Ishikawa (cell line): ENCODE results near the gene CIAPIN1.

Source experiments
- CEBPB ChIP-seq: IDR thresholded peaks from 2 replicates; pipeline ENCODE4 v1.6.1; 2012
- CREB1 ChIP-seq: IDR thresholded peaks from 2 replicates; pipeline ENCODE4 v1.6.1; 2012; ENCODE audit warnings: low read depth
- EGR1 ChIP-seq: IDR thresholded peaks from 2 replicates; pipeline ENCODE4 v1.6.1; 2012
- EP300 ChIP-seq: IDR thresholded peaks from 2 replicates; pipeline ENCODE4 v1.6.1; 2012; ENCODE audit warnings: borderline replicate concordance
- FOXM1 ChIP-seq: IDR thresholded peaks from 2 replicates; pipeline ENCODE4 v1.6.1; 2012; ENCODE audit warnings: low read depth, borderline replicate concordance
- NFIC ChIP-seq: IDR thresholded peaks from 2 replicates; pipeline ENCODE4 v1.6.1; 2012
- RAD21 ChIP-seq: IDR thresholded peaks from 2 replicates; pipeline ENCODE4 v1.6.1; 2012; ENCODE audit warnings: low read depth
- TAF1 ChIP-seq: IDR thresholded peaks from 2 replicates; pipeline ENCODE4 v1.6.1; 2012; ENCODE audit warnings: low read depth, mild to moderate bottlenecking
- TCF12 ChIP-seq: IDR thresholded peaks from 2 replicates; pipeline ENCODE4 v1.6.1; 2012; ENCODE audit warnings: low read depth
- TEAD4 ChIP-seq: IDR thresholded peaks from 2 replicates; pipeline ENCODE4 v1.6.1; 2012
- YY1 ChIP-seq: IDR thresholded peaks from 2 replicates; pipeline ENCODE4 v1.6.1; 2012; ENCODE audit warnings: low read depth
- ZBTB7A ChIP-seq: IDR thresholded peaks from 2 replicates; pipeline ENCODE4 v1.6.1; 2012; ENCODE audit warnings: low read depth
- TF ChIP-seq, protein P1 (sequence below): IDR thresholded peaks from 2 replicates; pipeline ENCODE4 v1.6.1; 2012
- TF ChIP-seq, protein P2 (sequence below): IDR thresholded peaks from 2 replicates; pipeline ENCODE4 v1.6.1; 2012
- TF ChIP-seq, protein P3 (sequence below): IDR thresholded peaks from 2 replicates; pipeline ENCODE4 v1.6.1; 2012; ENCODE audit warnings: low read depth, mild to moderate bottlenecking

CIAPIN1 gene

DNA sequence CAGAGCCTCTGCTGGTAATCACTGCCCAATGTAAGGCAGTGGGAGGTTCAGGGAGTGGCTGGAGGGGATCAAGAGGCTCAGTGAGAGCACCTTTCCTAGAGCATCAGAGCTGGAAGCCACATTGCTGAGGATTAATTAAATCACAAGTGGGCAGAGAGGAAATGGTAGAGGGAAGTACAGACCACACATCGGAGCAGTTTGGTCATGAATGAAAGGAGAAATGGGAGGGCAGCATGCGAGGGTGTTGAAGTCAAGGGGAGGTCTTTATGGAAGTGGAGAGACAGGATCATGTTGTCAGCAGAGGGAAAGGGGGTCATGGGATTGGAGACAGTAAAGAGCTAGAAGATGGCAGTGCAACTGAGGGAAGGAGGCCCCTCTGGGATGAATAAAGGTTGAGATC lies 40.3 kb downstream of the CIAPIN1 start:
- no peak for TF ChIP-seq TCF12
- TF ChIP-seq, protein P1, sequence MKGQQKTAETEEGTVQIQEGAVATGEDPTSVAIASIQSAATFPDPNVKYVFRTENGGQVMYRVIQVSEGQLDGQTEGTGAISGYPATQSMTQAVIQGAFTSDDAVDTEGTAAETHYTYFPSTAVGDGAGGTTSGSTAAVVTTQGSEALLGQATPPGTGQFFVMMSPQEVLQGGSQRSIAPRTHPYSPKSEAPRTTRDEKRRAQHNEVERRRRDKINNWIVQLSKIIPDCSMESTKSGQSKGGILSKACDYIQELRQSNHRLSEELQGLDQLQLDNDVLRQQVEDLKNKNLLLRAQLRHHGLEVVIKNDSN: no peak
- TF ChIP-seq EP300: no peak
- TF ChIP-seq NFIC: no peak
- no peak for TF ChIP-seq FOXM1
- TF ChIP-seq EGR1: no peak
- no peak for TF ChIP-seq CEBPB
- TF ChIP-seq TAF1: no peak
- TF ChIP-seq TEAD4: no peak
- TF ChIP-seq, protein P2, sequence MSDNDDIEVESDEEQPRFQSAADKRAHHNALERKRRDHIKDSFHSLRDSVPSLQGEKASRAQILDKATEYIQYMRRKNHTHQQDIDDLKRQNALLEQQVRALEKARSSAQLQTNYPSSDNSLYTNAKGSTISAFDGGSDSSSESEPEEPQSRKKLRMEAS: no peak
- no peak for TF ChIP-seq YY1

DNA sequence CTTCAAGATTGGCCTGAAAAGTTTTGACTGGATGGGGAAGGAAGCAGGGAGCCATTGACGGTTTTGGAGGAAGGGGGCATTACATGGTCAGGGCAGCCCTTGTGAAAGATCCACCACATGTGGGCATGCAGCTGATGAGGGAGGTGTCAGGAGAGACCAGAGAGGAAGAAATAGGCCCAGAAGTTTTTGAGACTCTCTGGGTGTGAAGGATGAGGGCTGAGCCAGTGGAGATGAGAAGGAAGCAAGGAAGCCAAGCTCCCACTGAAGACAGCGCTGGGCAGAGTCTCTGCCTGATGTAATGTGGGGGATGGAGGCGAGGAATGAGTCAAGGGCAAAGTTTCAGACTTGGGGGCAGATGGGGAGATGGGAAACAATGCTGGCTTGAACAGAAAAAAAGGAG lies 42.1 kb downstream of the CIAPIN1 start:
- TF ChIP-seq NFIC: no peak
- TF ChIP-seq EGR1: no peak
- no peak for TF ChIP-seq TCF12
- TF ChIP-seq RAD21: no peak
- TF ChIP-seq YY1: no peak
- no peak for TF ChIP-seq ZBTB7A
- no peak for TF ChIP-seq FOXM1
- TF ChIP-seq, protein P1: no peak
- no peak for TF ChIP-seq EP300
- TF ChIP-seq CEBPB: no peak
- TF ChIP-seq TEAD4: no peak

DNA sequence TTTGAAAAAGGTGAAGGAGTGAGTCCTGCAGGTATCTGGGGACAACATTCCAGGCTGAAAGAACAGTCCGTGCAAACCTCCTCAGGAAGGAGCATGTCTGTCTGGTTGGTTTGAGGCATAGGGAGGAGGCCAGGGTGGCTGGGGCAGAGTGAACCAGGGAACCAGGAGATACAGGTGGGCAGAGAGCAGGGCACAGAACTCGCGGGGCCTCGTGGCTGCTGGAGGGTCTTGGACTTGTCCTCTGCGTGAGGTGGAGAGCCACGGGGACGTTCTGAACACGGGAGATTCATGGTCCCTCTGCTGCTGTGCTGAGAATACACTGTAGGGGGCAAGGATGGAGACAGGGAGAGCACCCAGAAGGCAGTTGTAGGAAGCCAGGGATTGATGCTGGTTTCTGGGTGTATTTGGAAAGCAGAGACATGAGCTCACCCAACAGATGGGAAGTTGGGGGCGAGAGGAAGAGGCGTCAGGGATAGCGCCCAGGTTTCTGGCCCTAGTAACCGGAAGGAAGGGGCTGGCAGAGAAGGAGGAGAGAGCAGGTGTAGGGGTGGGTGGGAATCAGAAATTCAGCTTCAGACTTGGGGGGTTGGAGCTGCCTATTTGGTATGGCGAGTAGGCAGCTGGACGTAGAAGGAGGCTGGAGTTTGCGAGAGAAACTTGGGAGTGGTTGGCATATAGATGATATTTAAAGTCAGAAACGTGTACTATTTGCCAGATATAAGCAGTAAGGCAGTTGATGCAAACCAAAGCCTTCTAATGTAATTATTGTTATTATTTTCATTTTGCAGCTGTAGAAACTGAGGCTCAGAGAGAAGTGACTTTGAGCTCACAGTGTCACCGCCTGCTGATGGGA lies 43.0 kb downstream of the CIAPIN1 start, which contains the start of gene CCL17:
Gene CCL17, plus strand, starts transcription at position 803 of the 853 bp plus-strand sequence. CDS start 9,166 bp downstream, outside the sequence.
- TF ChIP-seq RAD21: no peak
- no peak for TF ChIP-seq TAF1
- no peak for TF ChIP-seq CREB1
- TF ChIP-seq, protein P1: no peak
- no peak for TF ChIP-seq NFIC
- TF ChIP-seq YY1: no peak
- TF ChIP-seq EP300: no peak
- no peak for TF ChIP-seq TEAD4
- TF ChIP-seq TCF12: no peak
- TF ChIP-seq, protein P3, sequence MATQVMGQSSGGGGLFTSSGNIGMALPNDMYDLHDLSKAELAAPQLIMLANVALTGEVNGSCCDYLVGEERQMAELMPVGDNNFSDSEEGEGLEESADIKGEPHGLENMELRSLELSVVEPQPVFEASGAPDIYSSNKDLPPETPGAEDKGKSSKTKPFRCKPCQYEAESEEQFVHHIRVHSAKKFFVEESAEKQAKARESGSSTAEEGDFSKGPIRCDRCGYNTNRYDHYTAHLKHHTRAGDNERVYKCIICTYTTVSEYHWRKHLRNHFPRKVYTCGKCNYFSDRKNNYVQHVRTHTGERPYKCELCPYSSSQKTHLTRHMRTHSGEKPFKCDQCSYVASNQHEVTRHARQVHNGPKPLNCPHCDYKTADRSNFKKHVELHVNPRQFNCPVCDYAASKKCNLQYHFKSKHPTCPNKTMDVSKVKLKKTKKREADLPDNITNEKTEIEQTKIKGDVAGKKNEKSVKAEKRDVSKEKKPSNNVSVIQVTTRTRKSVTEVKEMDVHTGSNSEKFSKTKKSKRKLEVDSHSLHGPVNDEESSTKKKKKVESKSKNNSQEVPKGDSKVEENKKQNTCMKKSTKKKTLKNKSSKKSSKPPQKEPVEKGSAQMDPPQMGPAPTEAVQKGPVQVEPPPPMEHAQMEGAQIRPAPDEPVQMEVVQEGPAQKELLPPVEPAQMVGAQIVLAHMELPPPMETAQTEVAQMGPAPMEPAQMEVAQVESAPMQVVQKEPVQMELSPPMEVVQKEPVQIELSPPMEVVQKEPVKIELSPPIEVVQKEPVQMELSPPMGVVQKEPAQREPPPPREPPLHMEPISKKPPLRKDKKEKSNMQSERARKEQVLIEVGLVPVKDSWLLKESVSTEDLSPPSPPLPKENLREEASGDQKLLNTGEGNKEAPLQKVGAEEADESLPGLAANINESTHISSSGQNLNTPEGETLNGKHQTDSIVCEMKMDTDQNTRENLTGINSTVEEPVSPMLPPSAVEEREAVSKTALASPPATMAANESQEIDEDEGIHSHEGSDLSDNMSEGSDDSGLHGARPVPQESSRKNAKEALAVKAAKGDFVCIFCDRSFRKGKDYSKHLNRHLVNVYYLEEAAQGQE: no peak

DNA sequence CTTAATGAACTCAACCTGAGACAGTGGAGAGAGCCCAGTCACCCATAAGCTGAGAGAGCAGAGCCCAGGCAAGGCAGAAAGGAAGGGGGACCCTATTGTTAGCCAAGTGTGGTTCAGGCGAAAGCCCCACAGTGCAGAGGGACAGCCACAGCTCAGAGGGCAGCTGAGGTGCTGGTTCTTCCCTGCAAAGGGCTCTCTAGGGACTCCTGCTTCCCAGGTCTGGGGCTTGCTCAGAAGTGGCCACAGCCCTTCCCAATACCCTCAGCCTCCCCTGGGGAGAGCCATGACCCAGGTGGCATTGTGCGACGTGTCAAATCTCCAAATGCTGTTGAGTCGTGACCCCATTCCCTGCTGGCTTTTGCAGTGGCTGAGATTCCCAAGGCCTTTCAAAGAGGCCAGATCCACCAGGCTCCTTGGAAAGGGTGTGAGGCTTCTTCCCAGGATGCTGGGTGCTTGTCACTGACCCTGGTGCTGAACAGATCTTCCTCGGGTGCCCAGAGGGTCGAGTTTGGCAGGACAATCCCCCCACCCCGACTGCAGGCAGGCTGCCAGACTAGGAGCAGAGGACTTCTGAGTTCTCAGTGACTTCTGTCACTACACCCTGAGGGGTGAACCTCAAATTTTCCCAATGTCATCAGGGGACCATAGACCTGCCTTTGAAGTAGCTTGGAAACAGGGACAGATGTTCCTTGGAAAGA lies 45.1 kb downstream of the CIAPIN1 start:
- TF ChIP-seq, protein P3: peak; percentile 78
- no peak for TF ChIP-seq RAD21

DNA sequence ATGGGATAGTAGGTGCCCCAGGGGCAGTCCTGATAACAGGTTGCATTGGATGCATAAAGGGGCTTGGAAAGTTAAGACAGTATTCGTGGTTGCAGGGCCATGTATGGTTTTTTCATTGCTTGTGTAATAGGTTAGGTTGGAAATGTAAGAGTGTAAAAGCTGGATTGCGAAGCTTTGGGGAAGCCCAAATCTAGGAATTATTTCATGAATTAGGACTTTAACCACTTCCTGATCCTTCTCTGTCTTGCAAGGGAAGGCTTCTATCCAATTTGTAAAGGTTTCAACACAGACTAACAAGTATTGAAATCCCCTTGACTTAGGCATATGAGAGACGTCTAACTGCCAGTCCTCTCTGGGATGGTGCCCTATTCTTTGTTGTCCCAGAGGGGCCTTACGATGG lies 50.4 kb downstream of the CIAPIN1 start:
- no peak for TF ChIP-seq TCF12
- TF ChIP-seq YY1: no peak
- TF ChIP-seq, protein P1: no peak
- TF ChIP-seq, protein P2: no peak
- TF ChIP-seq CEBPB: no peak
- no peak for TF ChIP-seq EGR1
- TF ChIP-seq RAD21: no peak
- TF ChIP-seq TAF1: no peak
- TF ChIP-seq NFIC: no peak
